Activated naive CD4-positive, alpha-beta T cell treated with anti-CD3 and anti-CD28 coated beads for 36 hours (primary cell): Measurements from ENCODE around the gene SLC35G4. TPM values are rescaled to one million over a fixed set of nuclear protein-coding genes. Genes with fewer than 3 reads are reported as not detected.

Source experiments
- microRNA-seq: library from miRNA; unstranded; fragments of <30 nt; microRNA quantifications from one replicate; pipeline ENCODE4 v1.2.0, GENCODE V29; 2022; ENCODE audit warnings: borderline microRNAs expressed, borderline replicate concordance
- total RNA-seq, 2 experiments: library from RNA; stranded (reverse); gene quantifications; one replicate each; pipeline ENCODE4 v1.2.3, GENCODE V29; 2021

SLC35G4 gene
- total RNA-seq, 2 experiments from 2014 or later: not detected

Small RNAs within 50 kb of the gene (microRNA-seq; reads per million reads assigned to microRNA genes)
- gene MIR7153: not detected

Other genes starting within 250 kb of the SLC35G4 start
- under 1 TPM in 1 of 2 experiments, not detected in 1; 0.05 TPM for gene GNAL, start 79.7 kb downstream of the SLC35G4 start, total RNA-seq
- 10 to 100 TPM; 23.2 TPM for gene CHMP1B, start 241.8 kb downstream of the SLC35G4 start, total RNA-seq